Left renal cortex interstitium (tissue), 4 donors: ENCODE measurements around the gene MPP1. TPM values are rescaled to one million over a fixed set of nuclear protein-coding genes. Genes with fewer than 3 reads are reported as not detected.
"Not testable (repeated sequence)": the region's sequence is repeated elsewhere in the genome, so short reads cannot be mapped to it uniquely, and the experiment has no call there.

Source experiments
- DNase-seq, 4 donors: peaks; one replicate each; pipeline ENCODE4 v3.0.0-alpha.2; 2013; ENCODE audit warnings: low read depth in 4 of 4, low spot score in 2 of 4, missing footprints in 1 of 4
- polyA plus RNA-seq, 4 donors: library from polyadenylated mRNA; unstranded; fragments of 120-200 nt; gene quantifications; one replicate each; pipeline ENCODE4 v1.2.1, GENCODE V29; 2013; ENCODE audit not compliant: insufficient read length in 4 of 4

The MPP1 gene
- 10 to 100 TPM; 28.4 to 38.3 (median 34.2) TPM for polyA plus RNA-seq

DNA sequence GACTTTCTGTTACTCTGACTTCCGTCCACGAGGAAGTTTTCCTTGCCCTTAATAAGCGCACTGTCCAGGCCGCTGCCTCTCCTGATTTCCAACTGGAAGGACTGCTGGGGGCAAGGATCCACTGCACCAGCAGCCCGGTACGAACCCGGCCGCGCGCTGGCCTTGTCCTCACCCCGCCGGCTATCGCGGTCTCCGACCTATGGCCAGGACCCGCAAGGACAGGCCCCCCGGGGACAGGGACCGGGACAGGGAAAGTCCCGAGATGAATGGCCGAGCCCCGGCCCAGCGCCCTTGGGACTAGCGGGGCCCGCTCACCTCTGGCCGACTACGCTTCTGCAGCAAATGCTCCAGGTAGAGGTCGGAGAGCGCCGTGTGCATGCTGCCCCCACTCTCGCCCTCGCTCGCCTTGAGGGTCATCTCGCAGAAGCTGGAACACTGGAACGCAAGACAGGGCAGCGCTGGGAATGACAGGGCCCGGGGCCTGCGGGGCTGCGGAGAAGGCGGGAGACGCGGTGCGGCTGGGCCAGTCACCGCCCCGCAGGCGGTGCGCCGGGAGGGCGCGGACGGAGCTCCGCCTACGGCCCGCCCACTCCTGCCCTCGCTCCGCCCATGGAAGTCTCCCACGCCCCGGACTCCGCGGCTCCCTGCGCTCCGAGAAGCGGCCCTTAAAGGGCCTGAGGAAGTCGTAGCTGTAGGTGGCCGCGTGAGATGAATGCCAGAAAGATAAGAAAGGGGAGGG is at the start of gene MPP1:
TSS of gene MPP1 (minus strand) at position 529 of the 739 bp plus-strand sequence. CDS start at position 417, 112 bp downstream.
- DNase-seq, result peak in 2 of 4 donors; percentile 49 to 64

DNA sequence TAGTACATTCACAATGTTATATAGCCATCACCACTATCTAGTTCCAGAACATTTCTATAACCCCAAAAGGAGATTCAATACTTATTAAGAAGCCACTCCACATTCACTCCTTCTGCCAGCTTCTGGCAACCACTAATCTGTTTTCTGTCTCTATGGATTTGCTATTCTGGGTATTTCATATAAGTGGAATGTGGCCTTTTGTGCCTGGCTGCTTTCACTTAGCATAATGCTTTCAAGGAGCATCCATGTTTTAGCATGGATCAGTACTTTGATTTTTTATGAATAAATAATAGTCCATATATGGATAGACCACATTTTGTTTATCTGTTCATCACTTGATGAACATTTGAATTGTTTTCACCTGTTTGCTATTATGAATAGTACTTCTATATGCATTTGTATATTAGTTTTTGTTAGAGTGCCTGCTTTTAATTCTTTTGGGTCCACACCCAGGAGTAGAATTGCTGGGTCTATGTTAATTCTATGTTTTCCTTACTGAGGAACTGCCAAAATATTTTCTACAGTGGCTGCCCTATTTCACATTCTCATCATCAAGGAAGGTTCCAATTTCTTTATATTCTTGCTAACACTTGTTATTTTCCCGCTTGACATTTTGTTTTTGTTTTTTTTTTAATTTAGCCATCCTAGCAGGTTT is 45.8 kb upstream of the MPP1 start:
- DNase-seq, result no peak

- peak in 1 of 4 donors; percentile 2 for DNase-seq
Observed at GRCh38 chrX:154840856-154841255, 35.6 kb upstream of the MPP1 start.

DNA sequence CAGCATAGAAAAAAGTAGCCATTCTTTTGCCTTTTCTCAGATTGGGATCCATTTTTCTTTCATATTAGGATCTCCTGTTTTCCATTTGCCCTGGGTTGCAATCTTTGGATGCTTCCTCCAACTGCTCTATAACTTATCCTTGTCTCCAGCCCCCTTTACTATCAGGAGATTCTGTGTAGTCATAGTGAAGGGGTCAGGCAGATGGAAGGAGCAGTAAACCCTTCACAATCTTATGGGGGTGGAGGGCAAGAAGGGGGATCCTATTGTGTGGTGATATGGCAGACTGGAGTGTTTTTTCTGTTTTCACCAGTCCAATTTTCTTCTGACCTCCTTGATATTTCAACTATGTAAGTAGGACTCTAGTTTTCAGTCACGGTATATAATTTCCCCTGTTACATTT is 30.9 kb upstream of the MPP1 start:
- no peak for DNase-seq

- no peak for DNase-seq
Observed at GRCh38 chrX:154834562-154834961, 29.3 kb upstream of the MPP1 start, which contains the start of gene SMIM9. SMIM9 (minus strand) TSS chrX:154834662; CDS start chrX:154830856, 3,806 bp downstream.

- no peak for DNase-seq
Observed at GRCh38 chrX:154833746-154834274, 28.5 kb upstream of the MPP1 start.

DNA sequence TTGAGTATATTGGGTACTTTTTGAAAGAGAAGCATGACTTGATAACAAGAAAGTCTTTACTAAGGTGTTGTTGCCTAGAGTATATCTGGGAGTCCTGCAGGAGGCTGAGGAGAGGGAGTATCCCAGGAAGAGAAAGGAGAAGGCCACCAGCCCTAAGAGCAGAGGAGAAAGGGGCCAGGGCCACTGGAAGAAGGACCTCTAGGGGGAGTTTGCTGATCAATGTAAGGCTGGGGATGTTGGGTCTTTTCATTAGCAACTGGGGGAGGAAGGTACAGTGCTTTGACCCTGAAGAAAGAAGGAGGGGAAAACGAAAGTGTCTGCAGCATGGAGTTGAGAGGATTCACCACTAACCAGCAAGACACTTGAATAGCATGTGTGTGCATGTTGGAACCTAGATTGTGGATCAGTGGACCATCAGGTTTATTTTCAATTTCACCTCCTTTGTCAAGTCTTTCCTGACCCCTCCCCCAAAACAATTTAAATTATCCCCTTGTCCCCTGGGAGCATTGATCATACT is 24.7 kb upstream of the MPP1 start:
- no peak for DNase-seq

- no peak for DNase-seq
Observed at GRCh38 chrX:154829134-154829533, 23.8 kb upstream of the MPP1 start.

- no peak for DNase-seq
Observed at GRCh38 chrX:154828016-154828408, 22.7 kb upstream of the MPP1 start.

GRCh38 chrX:154827194-154828015 is 22.1 kb upstream of the MPP1 start:
- DNase-seq, result no peak

DNA sequence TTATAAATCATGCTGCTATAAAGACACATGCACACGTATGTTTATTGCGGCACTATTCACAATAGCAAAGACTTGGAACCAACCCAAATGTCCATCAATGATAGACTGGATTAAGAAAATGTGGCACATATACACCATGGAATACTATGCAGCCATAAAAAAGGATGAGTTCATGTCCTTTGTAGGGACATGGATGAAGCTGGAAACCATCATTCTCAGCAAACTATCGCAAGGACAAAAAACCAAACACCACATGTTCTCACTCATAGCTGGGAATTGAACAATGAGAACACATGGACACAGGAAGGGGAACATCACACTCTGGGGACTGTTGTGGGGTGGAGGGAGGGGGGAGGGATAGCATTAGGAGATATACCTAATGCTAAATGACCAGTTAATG is 20.3 kb upstream of the MPP1 start:
- not testable (repeated sequence) for DNase-seq

GRCh38 chrX:154824638-154825037 is 19.4 kb upstream of the MPP1 start:
- no peak for DNase-seq

DNA sequence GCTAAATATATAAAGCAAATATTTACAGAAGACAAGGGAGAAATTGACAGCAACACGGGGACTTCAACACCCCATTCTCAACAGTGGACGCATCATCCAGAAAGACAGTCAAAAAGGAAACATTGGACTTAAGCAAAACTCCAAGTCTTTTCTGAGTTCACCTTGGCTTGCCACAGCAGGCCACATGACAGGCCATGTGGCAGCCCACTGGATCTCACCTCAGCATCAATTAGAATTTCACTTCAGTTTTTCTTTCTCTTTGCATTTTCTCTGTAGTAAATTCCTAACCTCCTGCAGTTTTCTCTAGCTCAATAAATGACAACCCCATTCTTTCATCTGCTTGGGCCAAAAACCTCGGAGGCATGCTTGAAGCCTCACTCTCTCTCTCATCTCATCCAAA is 16.7 kb upstream of the MPP1 start:
- DNase-seq, result no peak

- no peak for DNase-seq
Observed at GRCh38 chrX:154821523-154821922, 16.2 kb upstream of the MPP1 start.

DNA sequence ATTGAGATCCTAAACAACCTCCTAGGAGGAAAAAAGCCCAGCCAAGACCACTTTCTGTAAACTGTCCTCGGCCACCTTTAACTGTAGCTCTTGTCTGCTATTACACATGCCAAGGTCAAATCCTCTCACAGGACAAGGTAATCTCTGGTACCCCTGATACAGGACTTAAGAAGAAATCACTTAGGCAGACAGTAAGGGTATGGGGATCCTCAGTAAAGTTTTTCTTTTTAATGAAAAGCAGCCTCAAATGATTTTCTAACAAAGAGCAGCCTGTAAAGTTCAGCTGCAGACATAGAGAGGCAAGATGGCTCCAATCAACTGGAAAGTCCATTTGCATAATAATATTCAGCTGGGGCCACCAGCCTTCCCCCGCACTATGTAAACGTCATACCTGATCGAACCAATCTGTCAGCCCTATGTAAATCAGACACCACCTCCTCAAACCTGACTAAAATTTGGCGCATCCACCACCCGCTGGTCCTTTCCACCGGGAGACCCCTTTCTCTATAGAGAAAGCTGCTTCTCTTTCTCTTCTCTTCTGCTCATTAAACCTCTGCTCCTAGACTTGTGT is 14.6 kb upstream of the MPP1 start:
- DNase-seq, result no peak

- no peak for DNase-seq
Observed at GRCh38 chrX:154818916-154819770, 13.9 kb upstream of the MPP1 start.

GRCh38 chrX:154817048-154817618 is 11.8 kb upstream of the MPP1 start:
- DNase-seq, result not testable (repeated sequence)

DNA sequence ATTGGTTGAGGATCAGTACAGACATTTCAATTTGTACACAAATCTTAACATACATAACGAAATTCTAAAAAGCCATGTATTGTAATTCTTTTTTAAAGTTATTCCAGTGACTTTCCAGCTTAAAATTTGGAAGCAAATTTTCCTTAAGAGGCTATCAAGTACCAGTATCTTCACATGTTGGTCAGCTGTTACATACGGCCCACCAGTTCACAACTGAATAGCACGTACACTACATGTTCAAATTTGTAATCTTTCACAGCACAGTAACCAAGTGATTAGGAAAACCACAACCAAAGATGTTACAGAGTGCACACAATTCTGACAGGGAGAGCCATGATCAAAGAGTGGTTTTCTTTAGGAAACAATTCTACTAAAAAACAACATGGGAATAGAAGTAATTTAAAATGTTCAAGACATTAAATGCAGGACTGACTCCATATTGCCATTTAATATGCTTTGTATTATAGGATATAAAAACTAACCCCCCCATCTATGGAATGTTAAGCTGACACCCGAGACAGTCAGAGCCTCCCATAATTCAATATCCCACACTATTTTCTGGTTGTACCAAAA is 11.1 kb upstream of the MPP1 start:
- DNase-seq, result not testable (repeated sequence)
